Stimulated activated CD4-positive, alpha-beta T cell treated with anti-CD3 and anti-CD28 coated beads, Interleukin-15, amount 100 ng/mL, for 48 hours (primary cell): ENCODE results near the gene MRPL36.

Source experiments
- DNase-seq, 2 donors: peaks; one replicate each; pipeline ENCODE4 v3.0.0-alpha.2; 2020; ENCODE audit warnings: low read depth in 2 of 2

The MRPL36 gene

DNA sequence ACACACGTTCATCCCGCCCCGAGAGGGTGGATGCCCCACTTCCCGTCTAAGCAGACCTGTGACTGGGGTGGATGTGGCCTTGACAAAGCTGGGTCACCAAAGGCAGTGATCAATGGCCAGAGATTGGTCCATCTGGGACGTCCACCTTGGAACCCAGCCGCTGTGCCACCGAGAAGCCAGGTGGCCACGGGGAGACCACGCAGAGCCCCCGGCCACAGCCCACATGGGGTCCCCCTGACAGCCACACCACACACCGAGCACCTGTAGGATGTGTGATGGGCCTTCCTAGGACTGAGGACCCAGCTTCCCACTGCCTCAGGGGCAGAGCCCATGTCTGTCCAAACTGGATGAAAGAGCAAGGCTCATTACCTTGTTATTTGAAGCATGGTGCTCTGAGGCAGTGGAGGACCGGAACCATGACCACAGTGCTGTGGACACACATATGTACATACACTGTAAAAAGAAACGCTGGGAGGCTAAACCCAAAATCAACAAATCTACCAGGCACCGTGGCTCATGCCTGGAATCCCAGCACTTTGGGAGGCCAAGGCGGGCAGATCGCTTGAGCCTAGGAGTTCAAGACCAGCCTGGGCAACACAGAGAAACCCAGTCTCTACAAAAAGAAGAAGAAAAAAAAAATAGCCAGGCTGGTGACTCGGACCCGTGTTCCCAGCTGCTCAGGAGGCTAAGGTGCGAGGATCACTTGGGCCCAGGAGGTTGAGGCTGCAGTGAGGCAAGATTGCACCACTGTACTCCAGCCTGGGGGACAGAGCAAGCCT lies 50.1 kb downstream of the MRPL36 start:
- DNase-seq: no peak

DNA sequence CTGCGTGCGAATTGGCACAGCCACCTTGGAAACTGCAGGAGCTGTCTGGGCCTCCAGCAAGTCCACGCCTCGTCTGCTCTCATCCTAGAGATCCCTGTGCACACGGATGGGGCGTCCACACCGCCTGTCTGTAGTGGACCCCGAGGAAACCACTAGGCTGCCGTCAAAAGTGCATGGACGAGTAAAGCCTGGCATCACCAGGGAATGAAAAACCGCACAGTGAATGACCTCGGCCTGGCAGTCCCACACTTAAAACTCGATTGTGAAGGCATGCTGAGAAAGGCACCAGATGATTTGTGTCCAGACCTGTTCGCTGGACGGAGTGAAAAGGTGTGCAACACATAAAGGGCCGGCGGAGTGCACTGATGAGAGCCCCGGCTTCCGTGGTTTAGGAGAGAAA lies 50.8 kb downstream of the MRPL36 start:
- DNase-seq: no peak
